GM19023 (cell line): ENCODE results near the gene SAFB2.
"Not testable (repeated sequence)": the region's sequence is repeated elsewhere in the genome, so short reads cannot be mapped to it uniquely, and the experiment has no call there.

Experiments used
- ATAC-seq: cut with Tn5 transposase; IDR thresholded peaks from one replicate; pipeline ENCODE4 v1.9.1; 2021; ENCODE audit warnings: mild to moderate bottlenecking, moderate library complexity; ENCODE audit not compliant: unreplicated experiment

SAFB2 gene

DNA sequence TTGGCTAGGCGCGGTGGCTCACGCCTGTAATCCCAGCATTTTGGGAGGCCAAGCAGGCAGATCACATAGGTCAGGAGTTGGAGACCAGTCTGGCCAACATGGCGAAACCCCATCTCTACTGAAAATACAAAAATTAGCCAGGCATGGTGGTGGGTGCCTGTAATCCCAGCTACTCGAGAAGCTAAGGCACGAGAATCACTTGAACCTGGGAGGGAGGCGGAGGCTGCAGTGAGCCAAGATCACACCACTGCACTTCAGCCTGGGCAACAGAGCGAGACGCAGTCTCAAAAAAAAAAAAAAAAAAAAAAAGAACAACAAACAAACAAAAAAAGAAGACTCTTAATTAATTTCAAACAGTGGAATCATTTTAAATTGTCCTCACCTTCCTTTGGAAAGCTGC, 13.8 kb downstream of the SAFB2 start:
- not testable (repeated sequence) for ATAC-seq

GRCh38 chr19:5608291-5608690, 14.3 kb downstream of the SAFB2 start:
- ATAC-seq, result no peak

DNA sequence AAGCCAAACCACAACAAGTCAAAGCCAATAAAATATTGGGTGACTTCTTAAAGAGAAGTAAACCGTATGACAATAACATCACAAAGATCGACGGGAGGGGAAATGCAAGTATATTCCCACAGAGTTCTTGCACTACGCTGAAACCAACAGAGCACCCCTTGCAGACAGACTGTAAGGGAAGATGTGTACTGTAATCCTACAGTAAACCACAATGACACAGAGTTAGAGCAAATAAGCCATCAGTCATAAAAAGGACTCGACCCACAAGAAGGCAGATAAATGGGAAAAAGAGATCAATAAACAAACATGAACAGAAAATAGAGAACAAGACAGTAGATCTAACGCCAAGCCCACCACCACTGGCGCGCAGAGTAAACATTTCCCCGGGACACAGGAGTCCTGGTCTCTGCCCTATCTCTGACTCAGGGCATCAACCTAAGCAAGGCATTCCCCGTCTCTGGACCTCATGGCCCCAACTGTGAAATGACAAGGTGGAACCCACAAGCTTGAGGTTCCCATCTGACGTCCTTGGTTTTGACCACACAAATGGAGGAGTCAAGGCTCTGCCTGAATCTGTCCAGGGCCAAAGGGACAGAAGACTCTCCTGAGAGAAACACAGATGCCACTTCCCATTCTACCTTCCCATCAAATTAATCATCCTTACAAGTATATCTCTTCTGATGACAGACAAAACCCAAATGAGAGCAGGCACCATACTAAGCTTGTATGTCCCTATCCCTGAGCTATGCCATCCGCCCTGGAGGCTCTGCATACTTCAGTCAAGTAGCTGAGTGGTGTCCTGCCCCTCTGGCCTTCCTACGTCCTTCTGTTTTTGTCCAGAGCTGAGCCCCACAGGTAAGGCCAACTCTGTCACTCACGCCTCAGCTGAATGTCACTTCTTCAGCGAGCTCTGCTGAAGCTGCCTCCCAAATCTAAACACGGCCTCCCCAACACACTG, 15.0 kb downstream of the SAFB2 start:
- ATAC-seq, result no peak

GRCh38 chr19:5605362-5605761, 17.2 kb downstream of the SAFB2 start:
- no peak for ATAC-seq

- no peak for ATAC-seq
These were observed 18.9 kb downstream of the SAFB2 start for GRCh38 chr19:5603626-5604025.

GRCh38 chr19:5600797-5601196, 21.8 kb downstream of the SAFB2 start:
- no peak for ATAC-seq

GRCh38 chr19:5595745-5596144, 26.8 kb downstream of the SAFB2 start:
- no peak for ATAC-seq

- no peak for ATAC-seq
These were observed 27.4 kb downstream of the SAFB2 start for GRCh38 chr19:5595129-5595528.

DNA sequence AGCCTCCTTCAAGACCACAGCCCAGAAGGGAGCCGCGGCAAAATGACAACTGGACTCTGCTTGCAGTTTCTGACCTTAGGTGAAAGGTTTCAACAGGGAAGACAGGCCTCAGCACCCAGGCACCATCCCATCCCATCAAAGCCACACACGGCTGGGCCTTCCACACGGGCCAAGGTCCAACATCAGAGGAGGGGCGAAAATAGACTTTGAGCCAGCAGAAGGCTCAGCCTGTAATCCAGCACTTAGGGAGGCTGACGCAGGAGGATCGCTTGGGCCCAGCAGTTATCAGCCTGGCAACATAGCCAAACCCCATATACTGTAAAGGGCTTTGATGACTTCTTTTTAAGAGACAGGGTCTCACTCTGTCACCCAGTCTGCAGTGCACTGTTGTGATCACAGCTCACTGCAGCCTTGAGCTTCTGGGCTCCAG, 28.0 kb downstream of the SAFB2 start:
- ATAC-seq, result no peak

DNA sequence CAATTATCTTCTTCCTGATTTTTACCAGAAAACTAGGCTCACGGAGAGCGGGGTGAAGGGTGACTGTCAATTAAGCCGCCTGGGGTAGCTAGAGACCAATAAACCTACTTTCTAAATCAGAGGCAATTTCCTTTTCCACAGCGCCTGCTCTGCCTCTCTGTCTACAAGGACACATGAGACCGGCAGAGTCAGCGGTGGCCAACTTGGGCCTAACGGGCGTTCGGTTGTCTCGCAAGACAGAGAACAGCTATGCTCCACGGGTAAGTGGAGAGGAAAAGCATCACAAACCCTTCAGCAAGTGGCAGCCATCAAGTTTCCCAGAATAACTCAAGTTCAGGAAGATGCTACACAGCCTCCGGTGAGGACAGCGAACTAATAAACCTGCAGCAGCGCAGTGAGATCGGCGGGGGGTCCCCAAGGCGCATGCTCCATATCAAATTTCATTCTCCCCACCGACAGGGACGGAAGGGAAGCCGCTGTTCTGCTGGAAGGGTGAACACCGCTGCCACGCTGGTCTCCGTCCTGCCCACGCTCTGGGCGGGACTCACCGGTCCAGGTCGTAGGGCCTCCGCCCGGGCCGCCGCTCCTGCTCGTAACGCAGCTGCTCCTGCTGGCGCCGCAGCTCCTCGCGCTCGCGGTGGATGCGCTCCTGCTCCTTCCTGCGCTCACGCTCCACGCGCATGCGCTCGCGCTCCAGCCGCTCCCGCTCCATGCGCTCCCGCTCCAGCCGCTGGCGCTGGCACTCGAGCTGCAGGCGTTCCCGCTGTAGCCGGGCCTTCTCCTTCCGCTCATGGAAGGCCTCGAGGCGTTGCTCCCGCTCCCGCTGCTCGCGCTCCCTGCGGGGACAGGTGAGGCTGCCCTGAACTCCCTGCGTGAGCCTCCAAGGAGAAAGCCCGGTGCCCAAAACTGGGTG, 29.0 kb downstream of the SAFB2 start:
- no peak for ATAC-seq

GRCh38 chr19:5592531-5593342, 29.8 kb downstream of the SAFB2 start:
- ATAC-seq, result no peak

DNA sequence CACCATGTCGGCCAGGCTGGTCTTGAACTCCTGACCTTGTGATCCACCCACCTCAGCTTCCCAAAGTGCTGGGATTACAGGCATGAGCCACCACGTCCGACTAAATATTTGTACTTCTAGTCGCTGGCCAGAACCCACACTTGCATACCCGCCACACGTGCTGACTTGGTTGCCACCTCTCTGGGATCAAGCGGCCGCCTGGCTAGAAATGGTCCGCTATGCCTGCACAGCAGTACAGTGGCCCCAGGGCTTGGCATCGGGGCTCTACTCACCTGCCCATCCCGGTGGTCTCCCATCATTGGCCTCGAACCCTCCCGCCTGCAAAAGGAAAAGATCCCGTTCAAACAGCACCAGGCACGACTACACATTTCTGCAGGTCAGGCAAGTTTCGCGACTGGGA, 31.1 kb downstream of the SAFB2 start:
- ATAC-seq, result no peak

- ATAC-seq, result no peak
These were observed 31.8 kb downstream of the SAFB2 start for GRCh38 chr19:5590865-5591154.

DNA sequence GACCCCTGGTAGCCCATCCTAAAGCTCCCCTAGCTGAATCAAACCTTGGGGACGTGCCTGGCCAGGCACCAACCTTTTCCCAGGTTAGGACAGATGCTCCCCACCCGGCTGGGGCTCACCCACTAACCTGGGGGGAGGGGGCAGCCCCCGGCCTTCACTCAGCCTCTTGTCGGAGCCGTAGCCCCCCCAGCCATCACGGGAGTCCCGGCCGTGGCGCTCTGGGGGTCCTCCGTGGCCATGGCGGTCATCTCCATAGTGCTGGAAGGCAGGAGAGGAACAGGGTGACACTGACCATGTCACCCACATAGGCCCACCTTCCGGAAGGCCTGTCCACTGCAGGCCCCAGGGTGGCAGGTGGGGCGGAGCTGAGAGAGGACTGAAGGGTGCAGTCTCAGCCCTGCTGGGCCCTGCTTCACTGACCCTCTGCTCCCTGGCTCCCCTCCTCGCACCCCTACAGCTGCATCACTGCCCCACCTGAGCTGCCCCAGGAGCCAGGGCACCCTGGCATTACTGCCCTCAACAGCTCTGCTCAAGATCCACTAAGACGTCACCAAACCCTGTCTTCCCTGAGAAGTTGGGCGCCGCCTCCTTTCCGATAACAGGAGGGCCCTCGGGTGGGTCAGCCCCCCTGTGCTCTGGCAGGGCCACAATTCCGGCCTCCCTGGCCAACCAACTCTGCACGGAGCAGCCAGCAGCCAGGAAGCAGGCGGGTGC, 32.3 kb downstream of the SAFB2 start:
- no peak for ATAC-seq

DNA sequence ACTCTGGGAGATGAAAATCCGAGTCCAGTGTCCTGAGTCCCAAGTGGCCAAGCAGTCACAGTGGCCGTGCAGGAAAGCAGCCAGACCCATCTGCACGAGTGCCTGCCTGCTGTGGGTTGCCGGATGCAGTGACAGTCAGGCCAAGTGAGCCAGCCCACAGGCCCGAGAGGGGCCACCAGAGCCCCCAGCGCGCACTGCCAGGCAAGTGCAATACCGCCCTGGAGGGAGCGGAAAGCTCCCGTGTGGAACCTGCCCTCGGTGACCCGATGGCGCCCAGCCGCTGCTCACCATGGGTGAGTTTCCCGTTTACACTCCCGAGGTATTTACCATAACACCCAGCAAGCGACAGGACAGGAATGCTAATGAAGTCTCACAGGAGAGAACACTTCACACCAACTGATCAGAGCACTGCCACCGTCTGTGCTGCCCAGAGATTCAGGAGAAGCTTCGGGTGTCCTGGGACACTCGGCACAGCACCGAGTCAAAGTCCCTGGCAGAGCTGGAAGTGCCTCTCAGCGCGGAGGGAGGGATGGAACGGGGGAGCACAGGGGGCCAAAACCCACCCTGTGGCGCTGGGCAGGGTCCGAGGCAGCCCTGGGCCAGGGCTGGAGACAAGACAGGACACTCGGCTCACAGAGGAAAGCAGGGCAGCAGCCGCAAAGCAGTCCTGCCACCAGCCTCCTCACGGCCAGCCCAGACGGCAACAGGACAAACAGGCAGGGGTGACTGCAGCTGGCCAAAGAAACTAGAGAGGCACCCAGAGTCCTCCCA, 33.5 kb downstream of the SAFB2 start:
- ATAC-seq, result no peak

DNA sequence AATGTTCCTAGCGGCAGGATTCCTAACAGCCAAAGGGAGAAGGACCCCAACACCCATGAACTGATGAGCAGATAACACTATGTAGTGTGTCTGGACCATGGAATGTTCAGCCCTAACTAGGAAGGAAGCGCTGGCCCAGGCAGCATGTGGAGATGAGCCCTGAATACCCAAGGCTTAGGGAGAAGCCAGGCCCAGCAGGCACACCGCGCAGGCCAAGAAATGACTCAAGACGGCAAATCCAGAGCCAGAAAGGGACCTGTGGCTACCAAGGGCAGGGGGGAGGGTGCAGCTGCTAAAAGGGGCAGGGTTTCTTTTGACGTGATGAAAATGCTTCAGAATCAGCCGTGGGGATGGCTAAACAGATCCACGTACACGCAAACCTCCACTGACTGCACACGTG, 34.1 kb downstream of the SAFB2 start:
- ATAC-seq, result no peak

GRCh38 chr19:5587661-5588060, 34.9 kb downstream of the SAFB2 start:
- ATAC-seq, result no peak

DNA sequence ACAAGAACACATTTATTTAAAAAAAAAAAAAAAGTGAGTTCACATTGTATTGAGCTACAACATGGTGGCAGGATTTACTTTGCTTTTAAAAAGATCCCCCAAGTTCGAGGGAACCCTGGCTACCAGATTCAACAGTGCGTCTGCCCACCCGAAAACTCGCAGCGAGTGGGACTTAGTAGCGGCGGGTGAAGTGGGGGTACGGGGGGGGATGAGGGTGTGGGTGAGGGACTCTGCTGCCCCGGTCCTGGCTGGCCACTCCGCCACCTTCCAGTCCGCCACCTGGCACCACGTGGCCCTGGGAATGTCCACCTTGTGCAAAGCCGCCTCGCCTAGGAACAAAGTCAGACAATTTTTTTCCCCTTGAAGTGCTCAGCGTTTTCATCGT, 35.5 kb downstream of the SAFB2 start:
- ATAC-seq, result no peak

DNA sequence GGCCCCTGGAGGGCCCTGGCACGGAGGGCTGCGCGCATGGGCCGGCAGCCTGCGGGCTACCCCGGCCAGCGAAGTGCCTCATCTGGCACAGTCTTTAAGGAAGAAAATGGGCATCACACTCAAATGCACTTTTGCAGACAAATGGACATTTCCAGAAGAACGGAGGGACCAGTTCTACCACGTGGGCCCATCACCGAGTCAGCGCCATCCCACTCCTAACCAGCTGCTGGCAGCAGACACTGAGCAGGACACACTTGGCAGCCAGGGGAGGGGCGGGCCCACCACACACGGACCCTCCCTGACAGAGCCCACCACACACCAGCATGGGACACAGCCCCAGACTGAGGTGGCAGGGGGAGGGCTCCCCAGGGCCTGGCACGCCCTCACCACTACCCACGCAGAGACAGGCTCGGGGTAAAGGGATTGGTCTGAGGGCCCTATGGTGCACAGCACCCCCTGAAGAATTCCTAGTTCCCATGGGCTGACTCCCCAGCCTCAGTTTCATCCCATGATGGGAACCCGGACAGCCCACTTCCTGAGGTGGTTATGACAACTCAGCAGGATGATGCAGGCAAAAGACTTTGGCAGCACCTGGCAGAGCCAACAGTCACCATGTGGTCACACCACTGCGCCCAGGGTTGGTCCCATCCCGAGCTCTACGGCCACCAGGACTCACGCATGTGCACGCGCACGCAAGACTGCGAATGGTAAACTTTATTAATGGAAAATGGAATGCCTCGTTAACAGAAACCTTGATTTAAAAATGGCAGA, 36.1 kb downstream of the SAFB2 start:
- no peak for ATAC-seq
